ENCODE data around the gene ARVCF.
"Not testable (repeated sequence)": the region's sequence is repeated elsewhere in the genome, so short reads cannot be mapped to it uniquely, and the experiment has no call there.

Gene ARVCF

DNA sequence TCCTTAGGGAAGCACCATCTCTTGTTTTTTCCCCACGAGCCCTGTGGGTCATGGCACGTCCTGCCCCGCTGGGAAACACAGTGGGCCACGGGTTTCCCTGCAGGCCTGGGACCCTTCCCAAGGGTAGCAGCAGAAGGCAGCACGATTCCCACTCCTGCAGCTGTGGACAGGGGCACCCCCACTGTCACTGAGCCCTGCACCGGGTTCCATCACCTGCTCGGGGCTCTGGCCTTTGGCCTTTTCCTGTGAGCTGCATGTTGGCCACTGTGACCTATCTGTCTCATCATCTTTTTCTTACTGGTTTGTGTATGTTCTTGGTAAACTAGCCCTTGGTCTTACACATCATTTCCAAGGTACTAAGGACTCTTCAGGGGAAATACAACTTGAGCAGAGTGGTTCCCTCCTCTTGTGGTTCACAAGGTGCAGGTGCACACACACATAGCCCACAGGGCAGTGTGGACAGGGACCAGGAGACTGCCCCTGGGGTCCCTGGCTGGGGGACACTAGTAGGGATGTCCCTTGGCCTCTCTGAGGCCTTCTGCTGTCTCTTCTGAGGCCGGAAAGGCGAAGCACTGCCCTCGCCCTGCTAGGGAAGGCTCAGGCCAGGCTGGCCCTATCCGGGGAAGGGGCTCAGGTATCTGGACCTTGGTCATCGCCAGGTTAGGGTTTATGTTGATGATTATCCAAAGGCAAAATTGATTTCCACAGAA is 56.0 kb downstream of the ARVCF start:
- no peak for DNase-seq

- no peak for DNase-seq
Observed at GRCh38 chr22:19959587-19960490, 56.8 kb downstream of the ARVCF start.

DNA sequence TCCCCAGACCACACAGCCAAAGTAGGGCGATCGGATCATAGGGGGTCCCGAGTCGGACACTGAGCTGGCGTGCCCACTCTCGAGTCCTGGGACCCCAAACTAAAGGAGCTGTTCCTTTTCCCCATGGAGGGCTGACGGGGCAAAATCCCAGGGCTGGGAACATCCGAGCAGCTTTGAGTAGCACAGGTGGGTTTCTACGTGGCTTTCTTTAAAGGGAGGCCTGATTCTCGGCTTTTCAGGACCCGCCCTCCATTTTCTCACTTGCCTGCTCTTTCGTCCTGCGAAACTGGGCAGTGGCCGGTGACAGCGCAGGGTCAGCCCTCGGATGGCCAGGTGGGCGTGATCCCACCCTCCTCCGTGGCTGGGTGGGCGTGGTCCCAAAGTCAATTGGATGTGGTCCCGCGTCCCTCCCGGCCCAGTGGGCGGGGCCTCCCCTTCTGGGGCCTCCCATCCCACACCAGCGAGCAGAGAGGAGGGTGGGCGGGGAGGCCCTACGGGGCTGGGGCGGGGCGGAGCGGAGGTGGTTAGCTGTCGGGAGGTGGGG is 57.5 kb downstream of the ARVCF start:
- peak in 3 of 4 experiments; percentile 21 to 51 (median 27) for DNase-seq

- no peak for DNase-seq
Observed at GRCh38 chr22:19958083-19959042, 58.3 kb downstream of the ARVCF start.

DNA sequence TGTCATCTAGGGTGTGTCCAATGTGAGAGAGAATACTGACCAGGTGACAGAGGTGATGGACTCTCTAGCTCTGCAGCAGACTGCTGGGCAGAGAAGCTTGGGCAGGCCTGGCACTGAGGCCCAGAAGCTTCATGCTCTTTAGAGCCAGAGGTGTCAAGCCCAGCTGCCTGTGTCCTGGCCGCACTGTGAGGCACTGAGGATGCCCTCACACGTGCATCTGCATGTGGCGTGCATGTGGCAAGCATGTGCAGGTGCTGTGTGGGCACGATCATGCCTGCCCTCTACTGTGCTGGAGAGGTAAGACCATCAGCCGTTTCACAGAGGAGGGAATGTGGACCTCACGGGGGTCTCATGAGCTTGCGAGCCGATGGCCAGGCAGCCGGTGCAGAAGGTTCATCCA is 59.2 kb downstream of the ARVCF start:
- DNase-seq, result no peak

GRCh38 chr22:19955241-19956128 is 61.1 kb downstream of the ARVCF start:
- DNase-seq, result no peak

DNA sequence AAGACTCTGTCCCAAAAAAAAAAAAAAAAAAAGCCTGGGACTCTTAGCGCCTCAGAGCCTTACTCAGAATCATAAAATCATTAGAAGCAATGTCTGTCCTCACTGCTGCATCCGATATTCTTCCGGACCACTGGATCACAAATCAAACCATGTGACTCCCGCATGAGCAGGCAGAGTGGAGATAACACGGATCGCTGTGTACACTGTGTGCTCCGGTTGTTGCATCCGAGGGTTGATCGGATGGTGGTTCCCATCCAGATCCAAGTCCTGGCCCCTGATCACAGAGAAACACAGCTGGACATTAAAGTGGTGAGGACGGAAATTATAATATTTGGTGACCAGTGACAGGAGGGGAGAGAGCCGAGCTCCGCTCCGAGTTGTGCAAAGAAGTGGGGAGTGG is 65.3 kb downstream of the ARVCF start:
- no peak for DNase-seq

- no peak for DNase-seq
Observed at GRCh38 chr22:19948057-19948760, 68.4 kb downstream of the ARVCF start.

- DNase-seq, result peak; percentile 32 to 66 (median 49)
Observed at GRCh38 chr22:19943082-19944026, 73.3 kb downstream of the ARVCF start.

DNA sequence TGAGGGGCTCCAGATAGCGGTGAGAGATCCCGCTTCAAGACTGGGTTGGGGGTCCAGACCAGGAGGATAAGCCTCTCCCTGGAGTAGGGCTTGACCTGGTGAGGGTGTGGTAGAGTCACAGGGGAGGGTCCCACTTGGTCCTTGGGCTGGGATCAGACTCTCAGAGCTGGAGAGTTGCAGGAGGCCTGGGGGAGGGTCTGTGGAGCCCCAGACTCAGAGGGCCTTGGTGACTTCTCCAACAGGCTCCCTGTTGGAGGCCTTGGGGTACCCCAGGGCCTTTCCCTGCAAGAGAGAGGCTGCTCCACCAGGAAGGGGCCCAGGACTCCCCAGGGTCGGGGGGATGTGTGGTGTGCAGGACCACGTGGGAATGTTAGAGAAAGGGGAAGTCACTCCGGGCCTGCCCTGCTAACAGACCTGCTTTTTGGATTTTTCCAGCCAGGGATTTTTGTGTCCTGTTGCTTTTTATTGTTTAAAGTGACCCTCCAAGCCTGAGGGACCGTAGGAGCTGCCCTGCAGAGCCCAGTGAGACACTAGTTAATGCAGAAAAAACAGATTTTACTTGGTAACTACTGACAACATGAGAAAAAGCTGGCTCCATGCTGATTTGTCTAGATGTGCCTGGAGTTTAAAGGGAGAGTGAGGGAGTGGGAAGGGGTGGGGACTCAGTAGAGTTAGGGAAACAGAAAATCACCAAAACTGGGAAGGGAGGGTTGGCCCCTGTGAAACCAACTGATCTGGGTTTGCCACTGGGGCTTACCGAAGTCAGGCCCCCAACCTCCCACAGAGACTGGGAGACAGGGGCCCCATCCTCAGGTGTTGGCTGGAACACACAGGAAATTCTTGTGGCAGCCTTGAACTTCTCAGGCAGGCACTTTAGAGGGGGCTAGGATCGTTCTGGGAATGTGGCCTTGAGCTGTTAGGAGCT is 74.2 kb downstream of the ARVCF start:
- peak; percentile 42 to 70 (median 64) for DNase-seq

GRCh38 chr22:19941365-19942082 is 75.1 kb downstream of the ARVCF start, which contains the start of the genes COMT and TXNRD2:
TSS of gene COMT (plus strand) at chr22:19941772. CDS start at chr22:19962527, 20,755 bp downstream.
TSS of gene TXNRD2 (minus strand) at chr22:19941818. CDS start at chr22:19941803, 15 bp downstream.
- DNase-seq, result peak; percentile 77 to 91 (median 84)

DNA sequence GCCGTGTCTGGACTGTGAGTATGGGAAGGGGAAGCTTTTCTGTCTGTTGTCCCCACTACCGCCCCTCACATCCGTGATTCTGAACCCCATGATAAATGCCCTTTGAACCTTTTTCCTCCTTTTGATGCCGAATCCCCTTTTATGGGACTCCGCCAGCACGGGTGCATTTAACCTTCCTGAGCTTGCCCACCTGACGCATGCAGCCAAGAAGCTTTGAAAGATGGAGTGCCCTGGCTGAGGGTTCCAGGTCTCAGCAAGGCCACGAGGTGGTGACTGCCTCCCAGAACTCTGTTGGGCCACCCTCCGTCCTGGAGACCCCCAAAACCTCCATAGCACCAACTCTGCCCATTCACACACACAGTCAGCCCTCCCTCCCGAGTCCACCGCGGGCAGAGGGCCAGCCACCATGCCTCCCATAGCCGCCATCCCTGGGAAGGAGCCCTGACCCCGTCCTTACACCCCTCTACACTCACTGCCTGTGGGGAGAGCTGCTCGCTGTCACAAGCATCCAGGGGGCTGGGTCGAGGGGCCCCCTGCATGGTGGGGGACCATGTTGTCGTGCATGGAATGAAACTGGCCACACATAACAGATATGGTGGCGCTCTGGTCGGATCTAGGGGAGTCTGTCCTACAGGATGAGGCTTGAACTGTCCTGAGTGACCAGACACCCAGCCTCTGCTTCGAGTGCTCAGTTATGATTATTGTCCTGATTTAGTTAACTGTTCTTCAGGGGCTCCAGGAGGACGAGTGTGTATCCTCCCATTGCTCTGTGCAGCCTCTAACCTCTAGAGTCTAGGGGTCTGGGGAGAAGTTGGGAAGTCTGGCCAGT is 75.9 kb downstream of the ARVCF start:
- peak in 1 of 4 experiments; percentile 7 for DNase-seq

DNA sequence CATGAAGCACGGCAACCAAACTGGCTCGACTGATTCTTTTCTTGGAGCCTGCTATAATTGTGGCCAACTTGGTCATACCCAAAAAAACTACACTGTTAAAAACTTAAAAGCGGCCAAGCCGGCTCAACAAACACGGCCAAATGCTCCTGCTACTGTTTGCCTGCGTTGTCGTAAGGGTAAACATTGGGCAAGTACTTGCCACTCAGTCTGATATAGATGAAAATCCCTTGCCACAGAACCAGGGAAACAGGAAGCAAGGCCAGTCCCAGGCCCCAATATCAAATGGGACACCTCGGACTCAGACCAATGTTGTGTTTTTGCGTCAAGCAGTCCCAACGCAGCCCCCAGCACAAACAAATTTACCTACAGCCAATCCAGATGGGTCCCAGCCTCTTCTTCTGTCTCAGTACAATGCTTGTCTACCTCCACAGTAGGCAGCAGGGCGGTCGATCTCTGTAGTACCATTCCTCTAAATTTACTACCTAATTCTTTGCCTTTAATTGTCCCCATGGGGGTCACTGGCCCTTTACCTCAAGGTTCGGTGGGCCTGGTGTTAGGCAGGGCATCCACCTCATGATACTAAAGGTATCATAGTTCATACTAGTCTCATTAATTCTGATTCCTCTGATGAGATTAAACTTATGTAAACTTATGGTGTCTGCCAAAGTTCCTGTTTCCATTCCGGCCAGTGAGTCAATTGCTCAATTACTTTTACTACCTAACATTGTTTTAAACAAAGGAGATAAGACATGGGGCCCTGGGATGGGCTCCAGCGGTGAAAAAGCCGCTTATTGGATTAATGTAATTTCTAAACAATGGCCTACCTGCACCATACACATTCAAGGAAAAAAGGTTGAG is 78.8 kb downstream of the ARVCF start:
- peak in 3 of 4 experiments; percentile 22 to 39 (median 33) for DNase-seq

DNA sequence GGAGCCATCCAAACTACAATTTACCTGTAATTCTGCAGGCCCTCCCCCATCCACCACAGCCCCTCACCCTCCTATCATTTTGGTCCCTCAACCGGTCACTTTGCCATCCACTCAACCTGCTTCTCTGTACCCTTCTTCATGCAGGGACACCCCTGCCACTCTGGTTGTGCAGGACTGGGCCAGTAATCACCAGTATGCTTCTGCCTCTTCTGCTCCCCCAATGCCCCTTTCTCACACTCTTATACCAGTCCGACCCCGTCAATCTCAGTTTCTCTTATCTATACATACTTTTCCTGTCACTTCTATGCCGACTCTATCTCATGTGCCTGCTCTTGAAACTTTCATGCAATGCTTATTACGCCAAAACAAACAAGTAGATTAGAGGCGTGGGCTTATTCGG is 80.1 kb downstream of the ARVCF start:
- no peak for DNase-seq

- not testable (repeated sequence) for DNase-seq
Observed at GRCh38 chr22:19935123-19935718, 81.4 kb downstream of the ARVCF start.
